ENCODE measurements around the gene HDAC8. TPM values are rescaled to one million over a fixed set of nuclear protein-coding genes. Genes with fewer than 3 reads are reported as not detected.
"Not testable (repeated sequence)": the region's sequence is repeated elsewhere in the genome, so short reads cannot be mapped to it uniquely, and the experiment has no call there.

HDAC8 gene
- total RNA-seq, 2 experiments from 2014 or later = 17.9 to 19.2 TPM

- Mint-ChIP-seq H3K27ac (no peak overlapping the region), H3K4me1 (peaks cover 9% of the 10 kb centered on the region), H3K4me3 (no peak overlapping the region), H3K36me3 (peaks cover 7% of the 10 kb centered on the region), H3K27me3 (no peaks in the 10 kb centered on the region), H3K9me3 (no peaks in the 10 kb centered on the region)
- no peak for DNase-seq
Measured at GRCh38 chrX:72351606-72352334, 220.9 kb downstream of the HDAC8 start.

GRCh38 chrX:72349190-72349589, 223.5 kb downstream of the HDAC8 start:
- H3K27me3 Mint-ChIP-seq = no peaks in the 10 kb centered on the region
- DNase-seq = no peak
- peak overlapping the region; percentile 38 for H3K27ac Mint-ChIP-seq
- H3K36me3 Mint-ChIP-seq = peaks cover 5% of the 10 kb centered on the region
- no peak overlapping the region for H3K4me3 Mint-ChIP-seq
- no peaks in the 10 kb centered on the region for H3K9me3 Mint-ChIP-seq
- peaks cover 9% of the 10 kb centered on the region for H3K4me1 Mint-ChIP-seq

- Mint-ChIP-seq H3K27me3 (no peaks in the 10 kb centered on the region), H3K27ac (no peak overlapping the region), H3K36me3 (peaks cover 5% of the 10 kb centered on the region), H3K4me1 (peaks cover 9% of the 10 kb centered on the region), H3K4me3 (no peak overlapping the region), H3K9me3 (no peaks in the 10 kb centered on the region)
- DNase-seq = peak; percentile 0
Measured at GRCh38 chrX:72348247-72348979, 224.2 kb downstream of the HDAC8 start.

- no peaks in the 10 kb centered on the region for H3K9me3 Mint-ChIP-seq
- peaks cover 9% of the 10 kb centered on the region for H3K4me1 Mint-ChIP-seq
- no peak for DNase-seq
- no peak overlapping the region for H3K4me3 Mint-ChIP-seq
- H3K36me3 Mint-ChIP-seq = peaks cover 5% of the 10 kb centered on the region
- H3K27ac Mint-ChIP-seq = no peak overlapping the region
- H3K27me3 Mint-ChIP-seq = no peaks in the 10 kb centered on the region
Measured at GRCh38 chrX:72347366-72347765, 225.3 kb downstream of the HDAC8 start.

- Mint-ChIP-seq H3K4me1 (peaks cover 9% of the 10 kb centered on the region), H3K9me3 (no peaks in the 10 kb centered on the region), H3K27me3 (no peaks in the 10 kb centered on the region), H3K36me3 (peaks cover 5% of the 10 kb centered on the region), H3K4me3 (no peak overlapping the region), H3K27ac (no peak overlapping the region)
- no peak for DNase-seq
Measured at GRCh38 chrX:72346302-72346949, 226.2 kb downstream of the HDAC8 start.

GRCh38 chrX:72340626-72341025, 232.0 kb downstream of the HDAC8 start:
- H3K4me3 Mint-ChIP-seq = no peak overlapping the region
- H3K27ac Mint-ChIP-seq = no peak overlapping the region
- H3K36me3 Mint-ChIP-seq = peaks cover 6% of the 10 kb centered on the region
- no peak for DNase-seq
- H3K27me3 Mint-ChIP-seq = no peaks in the 10 kb centered on the region
- H3K4me1 Mint-ChIP-seq = no peaks in the 10 kb centered on the region
- no peaks in the 10 kb centered on the region for H3K9me3 Mint-ChIP-seq

GRCh38 chrX:72340041-72340440, 232.6 kb downstream of the HDAC8 start:
- H3K4me3 Mint-ChIP-seq = no peak overlapping the region
- no peak for DNase-seq
- H3K9me3 Mint-ChIP-seq = no peaks in the 10 kb centered on the region
- no peak overlapping the region for H3K27ac Mint-ChIP-seq
- H3K36me3 Mint-ChIP-seq = peaks cover 6% of the 10 kb centered on the region
- H3K27me3 Mint-ChIP-seq = no peaks in the 10 kb centered on the region
- no peaks in the 10 kb centered on the region for H3K4me1 Mint-ChIP-seq

- Mint-ChIP-seq H3K9me3 (peaks cover 1% of the 10 kb centered on the region), H3K27me3 (no peaks in the 10 kb centered on the region), H3K27ac (no peak overlapping the region), H3K4me3 (no peak overlapping the region), H3K4me1 (no peaks in the 10 kb centered on the region), H3K36me3 (peaks cover 6% of the 10 kb centered on the region)
- DNase-seq = no peak
Measured at GRCh38 chrX:72330131-72330530, 242.5 kb downstream of the HDAC8 start.

GRCh38 chrX:72326605-72327300, 245.9 kb downstream of the HDAC8 start:
- Mint-ChIP-seq H3K27ac (no peak overlapping the region), H3K4me3 (no peak overlapping the region), H3K9me3 (peaks cover 1% of the 10 kb centered on the region), H3K4me1 (no peaks in the 10 kb centered on the region), H3K27me3 (no peaks in the 10 kb centered on the region), H3K36me3 (peaks cover 5% of the 10 kb centered on the region)
- DNase-seq = no peak

GRCh38 chrX:72319651-72320050, 253.0 kb downstream of the HDAC8 start:
- not testable (repeated sequence) for H3K9me3 Mint-ChIP-seq, H3K27ac Mint-ChIP-seq

GRCh38 chrX:72317139-72317538, 255.5 kb downstream of the HDAC8 start:
- Mint-ChIP-seq H3K9me3 (no peaks in the 10 kb centered on the region), H3K4me3 (no peak overlapping the region), H3K27me3 (peaks cover 14% of the 10 kb centered on the region), H3K27ac (no peak overlapping the region), H3K36me3 (no peaks in the 10 kb centered on the region), H3K4me1 (no peaks in the 10 kb centered on the region)
- DNase-seq = no peak

More at GRCh38 chrX:72319651-72320050, 253.0 kb downstream of the HDAC8 start:
- not testable (repeated sequence) for H3K4me1 Mint-ChIP-seq, H3K27me3 Mint-ChIP-seq, H3K4me3 Mint-ChIP-seq, H3K36me3 Mint-ChIP-seq, DNase-seq

GRCh38 chrX:72316408-72317110, 256.1 kb downstream of the HDAC8 start:
- Mint-ChIP-seq H3K27ac (no peak overlapping the region), H3K4me1 (no peaks in the 10 kb centered on the region), H3K36me3 (no peaks in the 10 kb centered on the region), H3K9me3 (no peaks in the 10 kb centered on the region), H3K27me3 (peaks cover 14% of the 10 kb centered on the region), H3K4me3 (no peak overlapping the region)
- DNase-seq = no peak

GRCh38 chrX:72314881-72315280, 257.8 kb downstream of the HDAC8 start:
- Mint-ChIP-seq H3K4me3 (no peak overlapping the region), H3K9me3 (no peaks in the 10 kb centered on the region), H3K27ac (no peak overlapping the region), H3K36me3 (no peaks in the 10 kb centered on the region), H3K27me3 (peaks cover 15% of the 10 kb centered on the region), H3K4me1 (no peaks in the 10 kb centered on the region)
- DNase-seq = no peak

GRCh38 chrX:72313707-72314641, 258.7 kb downstream of the HDAC8 start:
- H3K9me3 Mint-ChIP-seq = no peaks in the 10 kb centered on the region
- H3K36me3 Mint-ChIP-seq = no peaks in the 10 kb centered on the region
- H3K27me3 Mint-ChIP-seq = peaks cover 24% of the 10 kb centered on the region
- H3K4me3 Mint-ChIP-seq = no peak overlapping the region
- H3K4me1 Mint-ChIP-seq = no peaks in the 10 kb centered on the region
- DNase-seq = no peak
- no peak overlapping the region for H3K27ac Mint-ChIP-seq

All from activated naive CD8-positive, alpha-beta T cell treated with anti-CD3 and anti-CD28 coated beads for 36 hours (primary cell).